EH (cell line): ENCODE data around the gene SHC3.
A peak's percentile ranks its signal among the peaks of the same experiment; 100 is the strongest.

Experiments used
- DNase-seq: peaks from one replicate; pipeline ENCODE4 v3.0.0-alpha.2; 2015; ENCODE audit warnings: low read depth

SHC3 gene

DNA sequence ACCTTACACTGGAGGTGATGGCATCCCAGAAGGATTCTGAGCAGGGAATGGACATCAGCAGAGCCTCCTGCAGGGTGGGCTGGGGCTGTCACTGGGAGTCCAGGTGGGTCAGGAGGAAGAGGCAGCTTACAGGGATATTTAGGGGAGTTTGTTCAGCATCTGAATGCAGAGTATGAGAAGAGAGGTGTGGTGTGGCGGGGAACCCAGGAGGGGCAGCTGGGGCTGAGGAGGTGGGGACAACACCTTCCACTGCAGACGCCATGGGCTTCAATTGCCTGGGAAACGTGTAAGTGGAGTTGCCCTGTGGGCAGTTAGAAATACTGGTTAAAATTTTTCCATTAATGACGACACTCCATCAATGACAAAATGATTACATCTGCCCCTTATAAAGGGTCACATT, 153.9 kb downstream of the SHC3 start:
- no peak for DNase-seq

DNA sequence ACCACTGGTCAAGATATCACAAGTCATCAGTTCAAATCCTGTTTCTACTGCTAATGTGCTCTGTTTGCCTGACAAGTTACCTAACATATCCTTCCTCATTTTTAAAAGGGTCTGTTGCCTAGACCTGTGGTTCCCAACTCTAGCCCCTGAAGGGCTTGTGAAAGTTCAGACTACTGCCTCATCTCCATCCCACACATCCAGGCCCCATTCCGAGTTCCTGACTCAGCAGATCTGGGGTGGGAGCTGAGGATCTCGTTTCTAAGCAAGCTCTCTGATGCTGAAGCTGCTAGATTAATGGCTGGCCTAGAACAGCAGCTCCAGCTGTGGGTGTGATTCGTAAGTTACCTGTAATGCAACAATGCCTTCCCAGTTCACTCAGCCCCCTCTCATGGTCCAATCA, 154.9 kb downstream of the SHC3 start:
- DNase-seq: no peak

DNA sequence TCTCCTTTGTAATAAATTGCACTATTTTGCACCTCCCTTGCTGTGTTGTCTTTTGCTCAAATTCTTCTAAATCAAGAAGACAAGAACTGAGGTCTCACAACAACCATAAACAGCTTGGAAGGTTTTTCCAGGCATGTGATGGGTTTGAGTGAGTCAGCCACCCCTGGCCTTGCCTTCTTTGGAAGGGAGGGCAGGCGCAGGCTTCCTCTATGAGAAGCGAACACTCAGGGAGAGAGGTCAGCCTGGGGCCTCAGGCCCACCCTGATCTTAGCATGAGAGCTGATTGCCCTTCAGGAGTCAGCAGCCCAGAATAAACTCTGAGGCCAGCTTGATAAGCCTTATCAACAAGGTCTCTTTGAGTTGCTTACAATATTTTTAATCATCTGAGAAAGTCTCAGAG, 155.7 kb downstream of the SHC3 start:
- peak; percentile 66 for DNase-seq

DNA sequence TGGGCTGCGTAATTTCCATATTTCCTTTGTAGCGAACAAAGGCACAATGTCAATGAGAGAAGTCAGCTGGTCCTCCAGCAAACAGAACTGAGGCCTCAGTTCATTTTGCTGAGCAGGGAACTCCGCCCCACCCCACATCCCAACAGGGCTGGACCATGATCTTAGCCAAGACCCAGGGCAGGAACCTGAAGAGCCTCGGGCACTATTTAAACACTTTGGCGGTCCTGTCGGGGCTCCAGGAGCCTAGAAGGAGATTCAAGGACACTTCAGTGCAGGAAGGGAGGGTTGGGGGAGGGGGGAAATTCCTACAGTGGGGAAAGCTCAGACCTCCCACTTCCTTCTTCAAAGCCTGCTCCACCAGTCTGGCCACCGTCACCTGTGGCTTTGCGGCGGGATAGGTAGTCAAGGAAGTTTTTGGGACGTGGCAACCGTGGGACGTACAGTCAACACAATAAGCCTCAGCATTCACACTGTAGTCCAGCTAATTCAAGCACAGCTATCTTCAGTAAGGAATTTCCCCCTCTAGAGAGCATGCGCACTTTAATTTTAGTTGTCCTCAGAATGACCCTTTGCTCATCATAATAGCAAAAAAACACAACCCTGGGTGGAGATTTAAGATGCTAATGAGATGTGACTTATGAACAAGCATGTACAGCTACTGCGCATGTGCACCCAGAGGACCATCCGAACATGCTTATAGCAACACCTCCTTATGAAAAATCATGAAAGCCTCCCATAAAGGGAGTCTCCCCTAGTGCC, 156.4 kb downstream of the SHC3 start:
- DNase-seq: no peak

DNA sequence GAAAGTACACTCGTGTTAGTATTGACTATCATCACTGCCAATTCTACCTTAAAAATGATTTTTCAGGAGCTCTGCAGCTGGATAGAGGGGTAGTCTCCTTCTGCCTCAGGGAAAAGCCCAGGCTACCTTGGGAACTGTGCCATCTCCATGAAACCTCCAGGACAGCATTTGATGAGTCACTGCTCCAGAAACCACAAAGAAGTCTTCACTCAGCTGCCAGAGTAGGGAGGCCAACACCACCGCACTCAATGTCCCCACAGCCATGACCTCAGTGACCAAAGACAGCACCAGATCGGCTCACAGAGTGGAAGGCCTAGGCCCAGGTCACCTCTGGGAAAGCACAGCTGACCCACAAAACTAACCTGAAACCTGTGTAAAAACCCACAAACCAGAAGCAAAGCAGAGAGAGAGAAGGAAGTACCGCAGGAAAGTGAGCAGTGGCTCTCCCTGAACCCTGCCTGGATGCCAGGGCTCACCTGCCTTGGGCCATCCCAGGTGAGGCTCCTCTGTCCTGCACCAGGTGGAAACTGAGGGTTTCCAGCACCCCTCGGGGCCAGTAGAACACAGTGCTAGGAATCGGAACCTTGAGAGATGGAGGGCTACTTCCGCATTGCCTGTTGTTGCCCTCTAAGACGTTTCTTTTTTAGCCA, 157.3 kb downstream of the SHC3 start:
- peak; percentile 92 for DNase-seq

DNA sequence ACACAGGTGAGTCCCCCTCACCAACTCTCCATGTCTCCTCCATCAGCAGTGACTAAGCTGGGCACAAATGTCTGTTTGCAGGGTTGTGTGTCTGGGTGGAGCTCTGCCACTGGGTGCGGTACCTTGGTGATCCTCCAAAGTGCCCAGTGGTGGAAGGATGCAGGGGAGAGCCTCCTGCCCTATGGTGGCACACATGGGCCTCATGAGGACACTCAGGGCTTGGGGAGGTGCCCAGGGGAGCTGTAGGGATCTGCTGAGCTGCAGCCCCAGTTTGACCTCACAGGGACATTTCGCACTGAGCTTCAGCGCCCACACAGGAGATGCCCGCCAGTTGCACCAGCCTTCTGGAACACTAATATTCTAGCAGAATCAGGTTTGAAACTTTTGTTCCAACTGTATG, 157.9 kb downstream of the SHC3 start:
- DNase-seq: no peak

DNA sequence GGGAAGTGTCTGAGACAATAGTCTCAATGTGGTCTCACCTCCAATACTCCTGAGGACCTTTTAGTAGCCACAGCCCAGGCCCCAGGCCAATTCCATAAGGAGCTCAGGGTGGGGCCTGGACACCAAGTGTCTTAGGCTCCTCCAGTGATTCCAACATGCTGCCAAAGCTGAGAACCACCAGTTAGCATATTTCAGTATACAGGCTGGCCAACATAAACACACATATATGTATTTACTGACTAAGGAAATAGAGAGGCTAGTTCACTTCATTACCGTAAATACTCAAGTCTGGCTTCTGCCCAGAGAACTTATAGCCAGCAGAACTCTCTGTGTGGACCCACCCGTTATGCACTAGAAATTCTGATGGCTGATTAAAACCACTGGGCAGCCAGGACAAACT, 163.3 kb downstream of the SHC3 start:
- DNase-seq: no peak

DNA sequence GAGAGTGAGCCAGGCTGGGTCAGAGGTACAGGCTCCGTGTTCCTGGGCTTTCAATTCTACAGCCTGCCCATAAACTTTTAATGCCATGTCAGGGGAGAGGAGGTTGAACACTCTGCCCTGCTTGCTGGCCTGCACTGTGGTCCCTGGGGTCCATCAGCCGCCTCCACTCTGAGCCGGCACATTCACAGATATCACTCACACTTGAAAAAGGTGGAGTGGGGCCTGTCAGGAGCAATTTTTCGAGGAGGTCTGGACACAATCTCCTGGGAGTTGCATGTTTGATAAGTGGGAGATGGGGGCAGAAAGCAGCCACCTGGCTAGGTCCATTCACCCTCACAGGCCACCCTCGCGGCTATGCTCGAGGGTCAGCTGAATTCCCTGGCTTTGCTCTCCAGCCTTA, 164.5 kb downstream of the SHC3 start:
- DNase-seq: no peak

DNA sequence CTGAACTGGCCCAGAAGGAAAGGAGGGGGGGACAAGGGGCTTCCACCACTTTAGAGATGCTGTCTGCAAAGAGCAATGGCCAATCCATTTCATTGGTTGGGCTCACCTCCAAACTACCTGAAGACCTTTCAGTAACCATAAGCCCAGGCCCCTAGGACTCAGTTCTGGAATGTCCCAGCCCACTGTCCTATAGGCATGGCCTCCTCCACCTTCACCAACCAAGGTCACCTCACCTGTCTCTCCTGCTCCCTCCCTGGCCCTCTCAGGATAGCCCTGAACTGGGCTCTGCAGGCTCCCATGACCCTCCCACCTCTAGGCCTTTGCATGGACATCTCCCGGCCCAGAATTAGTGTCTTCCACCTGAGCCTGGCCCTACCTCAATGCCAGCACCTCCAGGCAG, 165.0 kb downstream of the SHC3 start:
- no peak for DNase-seq

DNA sequence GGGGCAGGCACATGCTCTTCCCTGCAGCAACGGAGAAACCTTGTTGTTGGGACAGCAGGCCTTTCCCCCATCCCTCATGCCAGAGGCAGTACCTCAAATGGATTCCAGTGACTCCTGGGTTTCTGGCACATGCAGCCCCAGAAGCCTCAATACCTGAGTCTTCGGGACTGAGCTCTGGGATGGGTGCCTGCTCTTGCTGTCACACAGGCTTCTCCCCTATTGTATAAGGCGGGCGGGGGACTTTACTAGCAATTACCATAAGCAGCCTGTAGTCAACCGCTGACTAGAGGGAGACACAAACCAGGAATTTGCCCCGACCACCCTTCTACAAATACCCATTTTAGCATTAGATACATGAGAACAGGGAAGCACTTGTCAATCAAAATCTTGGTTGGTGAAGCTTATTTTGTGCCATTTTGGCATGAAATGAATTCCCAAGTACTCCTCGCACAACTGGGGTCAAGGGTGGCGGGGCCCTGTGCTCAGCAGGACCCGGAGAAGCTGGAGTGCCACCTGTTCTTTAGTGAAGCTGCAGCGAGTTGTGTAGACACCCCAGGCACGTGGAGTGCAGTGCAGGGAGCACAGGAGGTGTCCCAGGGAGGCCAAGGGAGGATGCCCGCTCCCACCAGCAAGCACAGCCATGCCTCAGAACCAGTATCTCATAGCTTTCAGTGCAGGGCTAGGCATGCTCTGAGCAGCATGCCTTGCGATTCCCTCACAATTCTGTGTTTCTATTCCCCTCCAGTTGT, 166.2 kb downstream of the SHC3 start:
- no peak for DNase-seq

DNA sequence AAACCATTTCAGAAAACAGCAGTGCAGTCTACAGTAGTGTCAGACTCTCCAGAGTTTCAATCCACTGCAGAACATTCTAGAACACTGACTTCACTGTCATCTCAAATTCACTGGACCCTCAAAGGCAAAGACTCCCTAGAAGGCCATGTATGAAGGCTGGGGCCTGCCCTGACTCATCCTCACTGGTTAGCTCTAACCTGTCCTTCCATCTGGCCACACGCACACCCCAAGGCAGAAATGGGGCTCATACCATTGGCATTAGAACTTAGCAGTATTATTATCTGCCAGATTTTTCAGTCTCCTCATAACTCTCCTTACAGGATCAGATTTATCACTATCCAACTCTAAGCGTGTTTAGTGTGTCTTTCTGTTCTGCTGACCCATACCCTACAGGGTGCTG, 166.9 kb downstream of the SHC3 start:
- no peak for DNase-seq

DNA sequence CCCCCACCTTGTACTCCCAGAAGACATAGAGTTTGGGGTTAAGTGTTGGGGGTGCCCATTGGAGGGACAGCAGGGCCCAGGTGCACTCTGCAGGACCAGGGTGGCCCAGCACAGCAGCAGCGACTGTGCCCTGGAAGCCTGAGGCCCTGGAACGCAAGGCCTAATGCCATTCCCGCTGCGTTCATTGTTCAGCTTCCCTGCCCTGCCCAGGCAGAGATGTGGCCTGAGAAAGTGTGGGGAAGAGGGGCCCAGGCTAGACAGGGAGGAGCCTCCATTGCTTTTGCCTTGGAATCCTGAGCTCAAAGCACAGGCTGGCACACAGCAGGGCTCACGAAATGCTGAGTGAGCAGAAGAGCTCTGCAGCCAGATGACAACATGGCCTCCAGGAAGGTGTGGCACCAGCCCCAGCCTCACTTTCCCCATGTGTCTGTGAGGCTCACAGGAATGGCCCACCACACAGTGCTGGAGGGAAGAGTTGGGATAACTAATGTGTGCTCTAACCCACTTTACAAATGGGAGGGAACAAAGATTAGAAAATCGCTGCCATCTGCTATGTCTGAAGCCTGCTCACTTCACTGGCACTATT, 168.0 kb downstream of the SHC3 start:
- no peak for DNase-seq

DNA sequence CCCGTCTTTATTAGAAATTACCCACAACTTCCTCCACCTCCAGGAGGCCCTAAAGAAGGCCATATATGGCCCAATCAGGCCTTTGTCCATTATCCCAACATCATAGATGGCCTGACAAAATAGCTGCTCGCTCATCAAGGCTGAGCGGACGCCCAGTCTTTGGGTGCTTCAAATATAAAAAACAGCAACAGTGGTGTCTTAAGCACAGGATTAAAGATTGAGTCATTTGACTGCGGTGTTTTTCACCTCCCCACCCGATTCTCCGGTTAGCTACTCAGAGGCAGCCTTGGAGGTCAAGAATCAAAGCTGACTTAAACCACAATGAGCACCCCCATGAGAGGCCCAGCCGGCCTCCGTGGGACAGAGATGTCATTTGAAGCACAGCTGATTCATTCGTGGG, 168.6 kb downstream of the SHC3 start:
- no peak for DNase-seq

DNA sequence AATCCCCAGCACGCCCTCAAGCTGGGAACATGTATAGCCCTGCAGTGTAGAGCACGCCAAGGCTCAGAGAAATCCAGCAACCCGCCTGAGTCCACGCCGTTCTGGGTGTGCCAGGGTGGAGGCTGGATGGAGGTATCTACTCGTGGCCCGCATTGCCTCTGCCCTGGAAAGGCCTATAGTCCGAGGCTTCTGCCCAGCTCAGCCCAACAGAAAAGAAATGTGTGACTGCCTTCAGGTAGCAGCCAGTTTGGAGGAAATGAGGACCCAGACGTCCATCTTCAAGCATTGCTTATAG, 169.1 kb downstream of the SHC3 start:
- DNase-seq: no peak

DNA sequence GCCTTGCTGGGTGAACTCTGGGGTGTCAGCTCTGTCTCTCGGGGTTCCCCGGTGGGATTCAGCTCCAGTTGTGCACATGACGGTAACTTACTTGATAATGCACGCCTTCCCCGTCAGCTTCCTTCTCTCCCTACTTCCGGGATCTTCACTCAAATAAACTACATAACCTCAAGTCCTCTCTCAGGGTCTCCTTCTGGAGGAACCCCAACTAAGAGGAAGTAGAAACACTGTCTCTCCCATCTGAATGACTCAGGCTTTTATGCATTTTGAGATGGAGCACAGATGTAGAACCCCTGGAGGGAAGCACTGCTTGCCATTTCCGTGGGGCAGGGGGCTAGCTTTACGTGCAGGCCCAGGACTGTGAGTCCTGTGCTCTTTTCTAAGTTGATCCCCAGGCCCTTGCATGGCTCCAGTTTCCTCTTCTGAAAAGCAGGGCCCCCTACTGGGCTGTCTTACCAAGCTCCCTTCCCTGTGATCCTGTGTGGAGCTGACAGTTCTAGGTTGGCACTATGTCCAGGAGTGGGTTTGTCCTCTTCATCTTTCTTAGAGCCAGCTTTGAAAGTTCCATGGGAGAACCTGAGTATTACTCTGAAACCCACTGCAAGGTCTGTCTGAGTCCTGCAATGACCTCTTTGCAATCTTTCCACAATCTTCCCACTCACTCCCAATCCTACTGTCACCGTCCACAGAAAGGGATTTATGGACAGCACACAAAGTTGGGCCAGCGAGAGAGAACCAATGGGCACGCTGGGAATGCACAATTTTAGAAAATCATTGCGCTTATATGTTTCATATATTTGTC, 169.7 kb downstream of the SHC3 start:
- DNase-seq: no peak

DNA sequence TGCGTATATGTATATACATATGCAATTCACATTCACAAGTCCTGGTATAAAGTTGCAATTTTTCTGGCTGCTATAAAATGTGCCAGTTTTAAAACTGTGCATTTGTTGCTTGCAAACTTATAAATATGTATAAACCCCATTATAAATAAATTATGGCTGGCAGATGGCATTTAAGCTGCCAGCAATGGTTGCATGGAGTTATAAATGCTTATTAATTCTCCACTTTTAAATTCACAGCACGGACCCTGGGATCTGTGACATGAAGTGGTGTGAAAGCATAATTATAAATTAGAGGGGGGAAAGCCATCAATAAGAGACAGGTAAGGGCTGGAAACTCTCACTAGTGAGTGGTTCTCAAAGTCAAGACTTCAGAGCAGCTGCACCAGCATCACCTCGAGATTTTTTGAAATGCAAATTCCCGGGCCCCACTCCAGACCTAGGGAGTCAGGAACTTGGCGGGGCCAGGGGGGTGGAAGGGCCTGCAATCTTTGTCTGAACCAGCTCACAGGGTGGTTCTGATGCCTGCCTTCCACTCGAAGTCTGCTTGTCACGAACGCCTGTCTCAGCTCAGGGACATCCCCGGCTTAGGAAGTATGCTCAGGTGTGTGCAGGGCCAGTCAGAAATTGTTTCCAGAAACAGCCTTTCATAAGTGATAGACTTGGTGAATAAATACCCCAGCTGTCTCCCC, 170.4 kb downstream of the SHC3 start:
- no peak for DNase-seq

DNA sequence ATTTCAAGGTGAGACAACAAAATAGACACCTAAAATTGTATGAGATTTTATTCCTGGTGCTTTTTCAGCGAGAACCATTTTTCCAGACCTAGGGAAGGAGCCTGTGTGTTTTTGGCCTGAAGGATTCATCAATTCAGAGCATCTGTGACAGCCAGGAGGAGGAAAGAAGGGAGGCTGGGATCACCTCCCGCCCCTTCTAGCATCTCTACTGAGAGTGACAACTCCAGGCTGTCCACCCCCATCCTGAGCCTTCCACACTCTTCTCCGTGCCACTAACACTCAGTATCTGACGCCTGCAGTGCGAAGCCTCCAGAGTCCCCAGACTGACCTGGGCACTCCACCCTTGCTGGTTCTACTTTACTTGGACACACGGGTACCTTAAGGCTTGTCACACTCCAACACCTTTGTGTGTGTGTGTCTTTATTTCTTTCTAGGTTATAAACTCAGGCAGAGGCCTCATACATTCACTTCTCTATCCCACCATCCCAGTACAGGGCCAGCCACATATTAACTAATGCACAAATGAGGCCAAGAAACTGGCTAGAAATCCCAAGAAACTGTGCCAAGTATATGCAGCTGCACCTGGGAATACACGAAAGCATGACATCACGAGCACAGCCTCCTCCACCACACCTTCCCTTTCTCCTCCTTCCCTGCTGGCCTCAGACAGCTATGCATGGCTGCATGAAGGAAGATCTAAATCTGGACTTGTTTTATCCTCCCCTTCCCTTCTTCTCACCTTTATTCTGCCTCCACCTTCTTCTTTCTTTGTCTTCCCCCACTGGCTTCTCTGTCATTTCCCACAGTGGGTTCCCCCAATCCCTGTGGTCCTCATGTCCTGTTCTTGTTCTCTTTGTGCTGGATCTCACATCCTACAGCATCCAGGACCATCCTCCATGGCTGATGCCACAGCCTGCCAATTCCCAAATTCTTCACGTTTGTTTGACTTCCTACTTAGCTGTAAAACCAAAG, 171.3 kb downstream of the SHC3 start:
- DNase-seq: no peak

DNA sequence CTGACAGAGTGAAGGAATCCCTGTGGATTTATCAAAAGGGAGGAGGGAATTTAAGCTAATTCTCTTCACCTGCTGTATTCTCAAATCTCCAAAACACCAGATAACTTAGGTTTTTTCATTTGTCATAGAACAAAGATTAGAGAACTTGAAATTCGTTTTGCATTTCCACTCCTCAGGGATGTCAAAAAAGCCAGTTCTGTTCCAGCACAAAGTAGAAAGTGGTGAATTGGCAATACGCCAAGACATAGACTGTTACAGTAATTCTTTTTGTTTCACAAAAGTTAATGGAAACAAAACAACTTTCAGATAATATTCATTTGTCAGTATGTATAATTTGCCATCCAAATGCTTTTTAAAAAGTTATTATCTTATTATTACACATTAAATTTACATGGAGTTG, 172.4 kb downstream of the SHC3 start:
- no peak for DNase-seq

DNA sequence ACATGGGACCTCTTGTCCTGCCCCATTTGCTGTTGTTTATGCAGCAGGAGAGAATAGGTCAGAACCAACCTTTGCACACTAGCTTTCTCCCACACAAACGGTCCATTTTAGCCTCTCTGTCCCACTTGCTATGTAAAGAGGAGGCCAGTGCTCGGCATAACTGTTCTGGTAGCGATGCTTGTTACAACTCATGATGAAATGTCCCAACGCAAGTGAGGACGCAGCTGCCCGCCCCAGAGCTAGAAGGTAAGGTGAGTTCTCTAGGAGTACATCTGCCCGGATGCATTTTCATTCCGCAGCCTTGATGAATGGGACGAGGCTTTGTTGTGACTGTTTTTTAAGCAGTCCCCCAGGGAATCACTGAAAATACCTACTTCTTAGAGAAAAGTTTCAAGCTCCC, 173.3 kb downstream of the SHC3 start:
- DNase-seq: no peak

DNA sequence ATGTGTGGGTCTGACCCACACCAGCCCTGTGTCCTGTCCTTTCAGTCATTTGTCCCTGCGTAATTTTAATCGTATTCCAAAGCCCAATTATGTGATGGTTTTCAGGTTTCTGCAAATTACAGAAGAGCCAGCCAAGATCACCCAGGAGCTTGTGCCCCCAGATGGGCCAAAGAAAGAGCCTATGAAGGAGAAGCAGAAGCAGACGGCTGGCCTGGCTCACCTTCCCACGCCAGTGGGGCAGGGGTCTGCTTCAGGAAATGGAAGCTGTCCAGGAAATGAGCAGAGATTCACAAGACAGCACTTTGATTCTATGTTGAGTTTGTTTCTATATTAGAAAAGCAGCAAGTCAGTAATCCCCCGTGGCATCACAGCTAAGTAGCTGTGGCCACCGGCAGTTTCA, 175.6 kb downstream of the SHC3 start:
- DNase-seq: no peak
